HL-60 (cell line): Measurements from ENCODE around the gene UFD1.

Experiments used
- CTCF ChIP-seq: IDR thresholded peaks from one replicate; pipeline ENCODE4 v1.5.1; 2011; ENCODE audit warnings: low read length, control low read depth, inconsistent platforms; ENCODE audit not compliant: insufficient read depth
- REST ChIP-seq: IDR thresholded peaks from 2 replicates; pipeline ENCODE4 v1.6.1; 2012; ENCODE audit warnings: low read depth; ENCODE audit not compliant: insufficient replicate concordance

- TF ChIP-seq REST, result no peak
- TF ChIP-seq CTCF, result no peak
These were observed 17.5 kb downstream of the UFD1 start for GRCh38 chr22:19461506-19461905.
